NCI-H2029 treated with DMSO at 0.1 percent for 48 hours (cell line): ENCODE data around the gene MMP11.

ENCODE experiments used
- DNase-seq: peaks from one replicate; lab custom pipeline; 2025; lab: John Stamatoyannopoulos, UW

MMP11 gene

DNA sequence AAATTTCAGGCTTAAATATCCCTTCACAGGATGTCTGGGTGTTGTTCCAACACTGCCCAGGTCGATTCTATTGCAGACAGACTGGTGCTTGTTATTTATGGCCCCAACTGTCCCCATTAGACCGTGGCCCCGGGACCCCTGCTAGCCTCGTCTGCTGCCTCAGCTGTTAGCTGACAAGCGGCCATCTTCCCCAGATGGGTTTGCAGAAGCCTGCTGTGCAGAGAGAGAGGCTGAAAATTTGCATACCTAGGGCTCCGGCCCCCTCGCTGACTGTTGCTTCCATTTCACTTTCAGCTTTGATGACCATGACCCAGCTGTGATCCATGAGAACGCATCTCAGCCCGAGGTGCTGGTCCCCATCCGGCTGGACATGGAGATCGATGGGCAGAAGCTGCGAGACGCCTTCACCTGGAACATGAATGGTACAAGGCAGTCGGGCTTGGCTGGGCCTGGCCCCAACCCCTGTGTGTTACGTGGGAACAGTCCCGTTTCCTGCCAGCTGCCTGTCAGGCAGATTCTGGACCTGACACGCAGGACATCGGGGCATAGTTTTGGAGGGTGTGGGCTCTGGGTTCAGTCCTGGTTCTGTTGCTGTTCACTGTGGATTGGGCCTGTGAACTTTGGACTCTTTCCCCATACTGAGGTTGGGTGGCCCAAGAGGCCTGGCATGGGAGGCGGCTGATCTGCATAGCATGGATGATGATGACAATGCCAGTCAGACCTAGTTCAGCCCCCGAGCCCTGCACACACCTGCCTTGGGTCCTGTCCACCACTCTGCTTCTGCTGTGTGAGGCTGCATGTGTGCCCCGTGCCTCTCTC is 30.6 kb downstream of the MMP11 start:
- DNase-seq = no peak

DNA sequence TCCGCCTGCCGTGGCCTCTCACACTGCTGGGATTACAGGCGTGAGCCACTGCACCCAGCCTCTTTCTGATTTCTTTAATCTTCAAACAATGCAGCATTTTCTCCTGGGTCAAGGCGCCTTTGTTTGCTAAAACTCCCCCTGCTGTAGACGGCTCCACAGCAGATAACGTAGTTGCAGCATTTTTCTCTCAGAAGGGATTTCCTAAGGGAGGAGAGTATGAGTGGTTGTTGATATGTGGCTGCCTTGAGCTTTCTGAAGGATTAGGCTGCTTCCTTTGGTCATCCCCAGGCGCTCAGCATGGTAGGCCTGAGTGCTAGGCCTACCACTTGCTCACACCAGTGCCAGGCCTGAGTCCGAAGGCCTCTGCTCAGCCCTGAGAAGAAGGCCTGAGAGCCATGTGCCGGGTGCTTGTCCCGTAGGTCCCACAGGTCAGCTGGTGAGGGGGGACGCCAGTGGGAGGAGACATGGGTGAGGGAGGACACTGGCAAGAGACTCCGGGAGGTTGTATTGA is 32.2 kb downstream of the MMP11 start:
- no peak for DNase-seq

DNA sequence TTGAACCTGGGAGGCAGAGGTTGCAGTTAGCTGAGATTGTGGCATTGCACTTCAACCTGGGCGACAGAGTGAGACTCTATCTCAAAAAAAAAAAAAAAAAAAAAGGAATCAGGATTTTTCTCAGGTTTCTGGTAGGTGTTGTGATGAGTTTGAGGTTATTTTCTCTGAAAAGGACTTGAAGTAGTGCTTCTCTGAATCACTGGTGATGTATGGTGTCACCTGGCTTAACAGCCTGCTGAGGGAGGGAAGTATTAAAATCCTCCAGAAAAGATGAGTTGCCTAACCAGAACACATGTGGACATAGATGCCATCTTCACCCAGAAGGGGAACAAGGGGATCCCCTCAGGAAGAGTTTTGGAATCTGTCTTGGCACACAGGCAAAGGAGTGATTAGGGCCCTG is 34.2 kb downstream of the MMP11 start:
- no peak for DNase-seq

GRCh38 chr22:23812378-23812777 is 39.7 kb downstream of the MMP11 start:
- DNase-seq = no peak

DNA sequence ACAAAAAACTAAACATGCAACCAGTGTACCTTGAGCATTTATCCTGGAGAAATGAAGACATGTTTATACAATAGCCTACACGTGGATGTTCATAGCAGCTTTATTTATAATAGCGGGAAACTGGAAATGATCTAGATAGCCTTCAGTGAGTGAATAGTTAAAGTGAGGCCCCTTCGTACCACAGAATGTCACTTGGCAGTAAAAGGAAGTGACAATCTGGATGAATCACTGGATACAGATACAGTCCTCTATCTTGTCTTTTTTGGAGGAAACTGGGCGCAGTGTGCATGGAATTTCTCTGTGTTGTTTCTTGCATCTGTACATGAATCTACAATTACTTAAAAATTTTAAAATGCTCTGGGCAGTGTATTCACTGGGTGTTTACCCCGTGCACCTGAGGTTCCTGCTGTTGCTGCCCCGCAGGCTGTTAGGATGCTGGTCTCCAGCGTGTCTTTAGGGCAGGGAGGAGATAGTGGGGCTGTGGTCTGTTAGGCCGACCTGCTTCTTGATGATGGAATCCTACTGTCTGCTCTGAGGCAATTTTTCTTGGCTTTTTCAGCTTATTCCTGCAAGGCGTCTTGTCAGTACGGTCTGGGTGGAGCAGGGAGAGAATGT is 43.0 kb downstream of the MMP11 start:
- no peak for DNase-seq

- DNase-seq = no peak
Measured at GRCh38 chr22:23816156-23816976, 43.7 kb downstream of the MMP11 start.

GRCh38 chr22:23817146-23817545 is 44.5 kb downstream of the MMP11 start:
- no peak for DNase-seq

DNA sequence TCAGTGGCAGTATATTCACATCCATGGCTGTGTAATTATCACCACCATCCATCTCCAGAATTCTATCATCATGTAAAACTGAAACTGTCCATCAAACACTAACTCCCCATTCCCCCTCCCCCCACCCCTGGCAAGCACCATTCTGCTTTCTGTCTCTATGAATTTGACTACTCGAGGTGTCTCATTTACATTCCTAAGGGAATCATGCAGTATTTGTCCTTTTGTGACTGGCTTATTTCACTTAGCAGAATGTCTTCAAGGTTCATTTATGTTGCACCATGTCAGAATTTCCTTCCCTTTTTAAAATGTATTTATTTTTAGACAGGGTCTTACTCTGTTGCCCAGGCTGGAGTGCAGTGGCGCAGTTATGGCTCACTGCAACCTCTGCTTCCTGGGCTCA is 45.9 kb downstream of the MMP11 start:
- no peak for DNase-seq

- DNase-seq = no peak
Measured at GRCh38 chr22:23820748-23821211, 48.1 kb downstream of the MMP11 start.

- no peak for DNase-seq
Measured at GRCh38 chr22:23822101-23822671, 49.5 kb downstream of the MMP11 start.

- no peak for DNase-seq
Measured at GRCh38 chr22:23823331-23823791, 50.7 kb downstream of the MMP11 start.

- DNase-seq = no peak
Measured at GRCh38 chr22:23824476-23825245, 52.0 kb downstream of the MMP11 start.

- DNase-seq = no peak
Measured at GRCh38 chr22:23825246-23825905, 52.7 kb downstream of the MMP11 start.

GRCh38 chr22:23826510-23827350 is 54.1 kb downstream of the MMP11 start:
- DNase-seq = no peak

GRCh38 chr22:23827351-23827995 is 54.8 kb downstream of the MMP11 start:
- no peak for DNase-seq

GRCh38 chr22:23828800-23829680 is 56.4 kb downstream of the MMP11 start:
- DNase-seq = no peak

GRCh38 chr22:23829845-23830372 is 57.3 kb downstream of the MMP11 start:
- no peak for DNase-seq

DNA sequence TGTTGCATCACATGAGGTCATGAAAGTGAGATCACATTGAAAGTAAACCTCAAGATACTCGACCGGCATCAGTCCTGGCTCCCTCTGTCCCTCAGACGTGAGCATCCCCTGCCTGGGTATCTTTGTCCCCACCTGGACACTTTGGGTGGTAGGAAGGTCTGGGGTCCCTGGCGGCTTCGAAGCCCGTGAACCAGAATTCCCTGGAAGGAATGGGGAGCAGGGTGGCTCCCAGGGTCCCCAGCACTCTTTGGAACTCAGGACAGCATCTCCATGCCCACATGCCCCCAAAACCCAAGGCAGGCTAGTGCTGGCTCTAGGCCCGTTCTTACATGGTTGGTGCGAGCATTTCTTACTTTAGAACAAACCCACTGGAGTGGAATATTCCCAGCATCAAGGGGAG is 58.6 kb downstream of the MMP11 start:
- DNase-seq = no peak
